ENCODE results near the gene ATG9A. TPM values are rescaled to one million over a fixed set of nuclear protein-coding genes. Genes with fewer than 3 reads are reported as not detected.
A peak's percentile ranks its signal among the peaks of the same experiment; 100 is the strongest.

ATG9A gene
- total RNA-seq, 6 experiments from 2014 or later = 28.3 to 39.6 (median 33.2) TPM

GRCh38 chr2:219210196-219210885 is 19.1 kb downstream of the ATG9A start:
- no peaks in the 10 kb centered on the region for H3K9me3 ChIP-seq
- H3K27me3 ChIP-seq = no peaks in the 10 kb centered on the region
- TF ChIP-seq POLR2A (IDR thresholded peaks at IDR 0.05) (no peak), CTCF (IDR thresholded peaks at IDR 0.05) (no peak)
- peaks cover 0 to 59% (median 5%) of the 10 kb centered on the region in 4 donors for H3K36me3 ChIP-seq
- no peak for ATAC-seq
- H3K4me3 ChIP-seq = no peak overlapping the region
- DNase-seq = peak in 1 of 3 donors; percentile 43
- H3K4me1 ChIP-seq = peaks cover 0 to 24% (median 8%) of the 10 kb centered on the region in 4 donors
- H3K27ac ChIP-seq = no peak overlapping the region
- intact Hi-C loops (cut with DNase I) = loop anchor here in 1 of 2 donors (5.0 kb wide), 1 partner anchor 48 kb away; the partner anchor contains the start of gene NHEJ1
- 95% methylated on average over 7 of the region's 24 CpGs for WGBS (ENCODE audit: insufficient coverage, low coverage, low lambda C conversion rate, missing lambda C conversion rate)

DNA sequence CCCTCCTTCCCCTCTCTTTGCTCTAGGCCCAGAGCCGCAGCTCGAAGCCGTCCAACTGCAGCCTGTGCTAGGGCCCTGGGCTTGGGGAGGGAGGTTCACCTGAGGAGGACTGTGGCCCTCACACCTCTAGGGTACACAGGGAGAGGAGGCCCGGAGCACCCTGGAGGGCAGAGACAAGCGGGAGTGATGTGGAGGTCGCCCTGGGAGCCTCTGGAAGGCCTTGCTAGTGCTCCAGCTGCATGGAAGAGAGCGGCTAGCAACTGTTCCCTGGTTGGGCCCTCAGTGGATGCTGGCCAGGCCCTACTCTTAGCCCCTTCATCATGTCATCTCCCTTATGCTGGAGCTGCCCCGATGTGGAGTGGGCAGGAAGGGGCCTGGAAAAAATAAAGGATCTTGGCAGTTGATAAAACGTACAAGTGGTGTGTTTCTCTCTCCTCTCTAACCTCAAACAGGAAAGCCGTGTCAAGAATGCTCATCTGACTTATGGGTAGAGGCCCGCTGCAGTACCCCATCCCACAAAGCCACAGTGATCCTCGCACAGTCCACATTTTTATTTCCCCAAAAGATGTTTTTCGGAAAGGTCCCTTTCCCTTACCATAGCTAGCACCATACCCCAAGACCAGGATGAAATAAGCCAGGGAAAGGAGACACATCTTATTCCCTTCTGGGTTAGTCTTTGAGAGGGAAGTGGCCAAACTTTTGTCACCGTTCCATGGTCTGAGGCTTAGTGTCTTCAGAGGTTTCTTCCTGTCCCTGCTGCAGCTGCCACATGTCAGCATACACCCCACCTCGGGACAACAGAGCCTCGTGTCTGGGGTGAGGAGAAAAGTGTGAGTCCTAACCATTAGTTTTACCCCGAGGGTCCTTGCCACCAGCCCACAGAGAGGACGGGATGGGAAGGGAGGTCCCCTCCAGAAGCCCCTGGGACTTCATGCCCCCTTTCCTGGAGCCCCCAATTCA is 19.9 kb downstream of the ATG9A start:
- DNase-seq (no peak), ATAC-seq (no peak)
- peaks cover 0 to 24% (median 8%) of the 10 kb centered on the region in 4 donors for H3K4me1 ChIP-seq
- intact Hi-C loops (cut with DNase I) = loop anchor here (5.0 kb wide), 2 partner anchors 37 to 47 kb away; partner anchors contain the start of genes NHEJ1 (in 1 of the 2) and SLC23A3 (in 1 of the 2)
- no peak overlapping the region for H3K4me3 ChIP-seq
- H3K27ac ChIP-seq = peak overlapping the region in 1 of 3 donors; percentile 95
- H3K9me3 ChIP-seq = no peaks in the 10 kb centered on the region
- WGBS (ENCODE audit: insufficient coverage, low coverage, low lambda C conversion rate, missing lambda C conversion rate) = 55% methylated on average over 9 of the region's 18 CpGs
- TF ChIP-seq CTCF (IDR thresholded peaks at IDR 0.05) (no peak), POLR2A (IDR thresholded peaks at IDR 0.05) (no peak)
- H3K36me3 ChIP-seq = peaks cover 0 to 51% (median 5%) of the 10 kb centered on the region in 4 donors
- no peaks in the 10 kb centered on the region for H3K27me3 ChIP-seq

GRCh38 chr2:219207884-219208740 is 21.3 kb downstream of the ATG9A start:
- Histone ChIP-seq H3K27ac (peak overlapping the region in 2 of 3 donors; percentile 93 to 95), H3K9me3 (no peaks in the 10 kb centered on the region), H3K36me3 (peaks cover 0 to 37% (median 5%) of the 10 kb centered on the region in 4 donors), H3K27me3 (no peaks in the 10 kb centered on the region), H3K4me1 (peaks cover 0 to 24% (median 8%) of the 10 kb centered on the region in 4 donors), H3K4me3 (peak overlapping the region in 2 of 3 donors; percentile 82 to 84)
- no peak for TF ChIP-seq CTCF (IDR thresholded peaks at IDR 0.05)
- intact Hi-C loops (cut with DNase I) = loop anchor here in 1 of 2 donors (5.0 kb wide), 1 partner anchor 36 kb away; the partner anchor contains the start of gene SLC23A3
- ATAC-seq (peak in 3 of 4 donors; percentile 4 to 8 (median 5)), DNase-seq (no peak)
- 25% methylated on average over 16 of the region's 17 CpGs for WGBS (ENCODE audit: insufficient coverage, low coverage, low lambda C conversion rate, missing lambda C conversion rate)
